H9 (cell line): ENCODE data around the gene ORMDL2. TPM values are rescaled to one million over a fixed set of nuclear protein-coding genes. Genes with fewer than 3 reads are reported as not detected.

ENCODE experiments used
- DNase-seq: peaks from one replicate; pipeline ENCODE4 v3.0.0-alpha.2; 2017
- H2AFZ ChIP-seq: one replicate; pipeline ENCODE4 v1.6.1; 2013; ENCODE audit warnings: mild to moderate bottlenecking, low read length, control low read depth, moderate library complexity
- H2AK5ac ChIP-seq: 2 replicates; pipeline ENCODE4 v1.6.1; 2013; ENCODE audit warnings: low read length, control low read depth, mixed read lengths; ENCODE audit not compliant: insufficient read length
- H2BK120ac ChIP-seq: one replicate; pipeline ENCODE4 v1.6.1; 2013; ENCODE audit warnings: low read depth, mild to moderate bottlenecking, low read length, control low read depth, inconsistent platforms; ENCODE audit not compliant: poor library complexity, severe bottlenecking
- H2BK12ac ChIP-seq: 2 replicates; pipeline ENCODE4 v1.6.1; 2013; ENCODE audit warnings: low read length, control low read depth, mixed read lengths, low read depth; ENCODE audit not compliant: insufficient read length
- H2BK15ac ChIP-seq: 2 replicates; pipeline ENCODE4 v1.6.1; 2013; ENCODE audit warnings: low read depth, low read length, control low read depth
- H2BK20ac ChIP-seq: one replicate; pipeline ENCODE4 v1.6.1; 2013; ENCODE audit warnings: low read depth, mild to moderate bottlenecking, low read length, control low read depth, inconsistent platforms; ENCODE audit not compliant: poor library complexity, severe bottlenecking
- H2BK5ac ChIP-seq: 2 replicates; pipeline ENCODE4 v1.6.1; 2013; ENCODE audit warnings: low read length, control low read depth, mixed read lengths; ENCODE audit not compliant: insufficient read length
- H3K14ac ChIP-seq: 2 replicates; pipeline ENCODE4 v1.6.1; 2013; ENCODE audit warnings: low read length, control low read depth; ENCODE audit not compliant: insufficient read depth
- H3K18ac ChIP-seq: 2 replicates; pipeline ENCODE4 v1.6.1; 2013; ENCODE audit warnings: low read depth, mild to moderate bottlenecking, mixed read lengths, low read length, control low read depth; ENCODE audit not compliant: insufficient read length
- H3K23ac ChIP-seq: 2 replicates; pipeline ENCODE4 v1.6.1; 2013; ENCODE audit warnings: low read length, control low read depth, mixed read lengths, low read depth; ENCODE audit not compliant: insufficient read length
- H3K23me2 ChIP-seq: 2 replicates; pipeline ENCODE4 v1.6.1; 2013; ENCODE audit warnings: low read depth, mild to moderate bottlenecking, mixed read lengths, low read length, control low read depth; ENCODE audit not compliant: insufficient read length, poor library complexity, severe bottlenecking
- H3K27ac ChIP-seq: 2 replicates; pipeline ENCODE4 v1.5.1; 2013; ENCODE audit warnings: low read length, control low read depth, mixed read lengths, low read depth; ENCODE audit not compliant: insufficient read length
- H3K27me3 ChIP-seq: 2 replicates; pipeline ENCODE4 v1.6.1; 2013; ENCODE audit warnings: low read length, control low read depth, inconsistent platforms; ENCODE audit not compliant: insufficient read depth
- H3K4ac ChIP-seq: 2 replicates; pipeline ENCODE4 v1.6.1; 2013; ENCODE audit warnings: low read depth, mild to moderate bottlenecking, control low read depth, inconsistent platforms, low read length, moderate library complexity
- H3K4me1 ChIP-seq: 2 replicates; pipeline ENCODE4 v1.6.1; 2013; ENCODE audit warnings: low read length, control low read depth, inconsistent platforms; ENCODE audit not compliant: insufficient read depth
- H3K4me2 ChIP-seq: 2 replicates; pipeline ENCODE4 v1.6.1; 2013; ENCODE audit warnings: low read length, control low read depth, mixed read lengths; ENCODE audit not compliant: insufficient read length, insufficient read depth
- H3K56ac ChIP-seq: 2 replicates; pipeline ENCODE4 v1.6.1; 2013; ENCODE audit warnings: low read depth, mild to moderate bottlenecking, mixed read lengths, low read length, control low read depth; ENCODE audit not compliant: insufficient read length
- H3K79me1 ChIP-seq: 2 replicates; pipeline ENCODE4 v1.6.1; 2013; ENCODE audit warnings: low read depth, mild to moderate bottlenecking, moderate library complexity, low read length, control low read depth, inconsistent platforms; ENCODE audit not compliant: insufficient read depth, poor library complexity, severe bottlenecking
- H3K79me2 ChIP-seq: 2 replicates; pipeline ENCODE4 v1.6.1; 2013; ENCODE audit warnings: low read length, control low read depth, inconsistent platforms; ENCODE audit not compliant: insufficient read depth
- H3K9ac ChIP-seq: 2 replicates; pipeline ENCODE4 v1.6.1; 2013; ENCODE audit warnings: low read length, control low read depth, mixed read lengths; ENCODE audit not compliant: insufficient read length; ENCODE audit errors: extremely low read depth
- H3K9me3 ChIP-seq: one replicate; pipeline ENCODE4 v1.6.1; 2013; ENCODE audit warnings: low read depth, low read length, inconsistent platforms; ENCODE audit not compliant: control insufficient read depth
- H3T11ph ChIP-seq: one replicate; pipeline ENCODE4 v1.6.1; 2013; ENCODE audit warnings: mild to moderate bottlenecking, low read length, control low read depth, inconsistent platforms
- H4K20me1 ChIP-seq: one replicate; pipeline ENCODE4 v1.6.1; 2013; ENCODE audit not compliant: control insufficient read depth, insufficient read length, insufficient read depth
- H4K5ac ChIP-seq: 2 replicates; pipeline ENCODE4 v1.6.1; 2013; ENCODE audit warnings: low read depth, mild to moderate bottlenecking, mixed read lengths, low read length, control low read depth; ENCODE audit not compliant: insufficient read length
- H4K8ac ChIP-seq: replicated peaks from 2 replicates; pipeline ENCODE4 v1.6.1; 2013; ENCODE audit warnings: low read length, control low read depth, mixed read lengths, low read depth; ENCODE audit not compliant: insufficient read length
- H4K91ac ChIP-seq: 2 replicates; pipeline ENCODE4 v1.6.1; 2013; ENCODE audit warnings: low read depth, mild to moderate bottlenecking, moderate library complexity, mixed read lengths, low read length, control low read depth; ENCODE audit not compliant: insufficient read length
- H3K27ac Mint-ChIP-seq, 3 experiments: 2 replicates in 2 of 3; 3 replicates in 1 of 3; pipeline ENCODE4 v1.8.0; 2020 to 2021; ENCODE audit warnings: mixed read lengths in 3 of 3, mild to moderate bottlenecking in 1 of 3, moderate library complexity in 1 of 3
- H3K27me3 Mint-ChIP-seq: 2 replicates; pipeline ENCODE4 v1.8.0; 2021; ENCODE audit warnings: low read depth, mild to moderate bottlenecking, moderate library complexity, mixed read lengths
- H3K36me3 Mint-ChIP-seq, 3 experiments: 2 replicates in 2 of 3; 3 replicates in 1 of 3; pipeline ENCODE4 v1.8.0; 2020 to 2021; ENCODE audit warnings: low read depth in 3 of 3, mixed read lengths in 3 of 3; ENCODE audit not compliant: insufficient read depth in 1 of 3
- H3K4me1 Mint-ChIP-seq, 2 experiments: 2 replicates each; pipeline ENCODE4 v1.8.0; 2020; ENCODE audit warnings: mixed read lengths in 2 of 2
- H3K4me3 Mint-ChIP-seq, 2 experiments: 2 replicates in 1 of 2; 3 replicates in 1 of 2; pipeline ENCODE4 v1.8.0; 2020 to 2021; ENCODE audit warnings: mild to moderate bottlenecking in 2 of 2, mixed read lengths in 2 of 2, moderate library complexity in 1 of 2
- H3K9me3 Mint-ChIP-seq, 2 experiments: 2 replicates in 1 of 2; 3 replicates in 1 of 2; pipeline ENCODE4 v1.8.0; 2020; ENCODE audit warnings: mild to moderate bottlenecking in 2 of 2, mixed read lengths in 2 of 2, moderate library complexity in 1 of 2
- CTCF ChIP-seq: fragments of 200-600 bp; sonication (generic); conservative IDR thresholded peaks from 3 replicates; pipeline ENCODE4 v1.8.0; 2021; ENCODE audit warnings: antibody characterized with exemption, mild to moderate bottlenecking
- WGBS: extraction: QIAGEN DNeasy Blood & Tissue Kit; methylation state at CpG from one replicate; pipeline ENCODE4 v1.1.7; 2013; ENCODE audit warnings: missing lambda C conversion rate, low lambda C conversion rate, mixed read lengths; ENCODE audit not compliant: insufficient read length; ENCODE audit errors: extremely low coverage; 5-methylcytosine and 5-hydroxymethylcytosine counted together
- total RNA-seq: library from RNA; stranded (reverse); gene quantifications from 2 replicates; pipeline ENCODE4 v1.2.1, GENCODE V29; 2021

Gene ORMDL2
- total RNA-seq, 1 experiment from 2014 or later = 51.3 TPM

DNA sequence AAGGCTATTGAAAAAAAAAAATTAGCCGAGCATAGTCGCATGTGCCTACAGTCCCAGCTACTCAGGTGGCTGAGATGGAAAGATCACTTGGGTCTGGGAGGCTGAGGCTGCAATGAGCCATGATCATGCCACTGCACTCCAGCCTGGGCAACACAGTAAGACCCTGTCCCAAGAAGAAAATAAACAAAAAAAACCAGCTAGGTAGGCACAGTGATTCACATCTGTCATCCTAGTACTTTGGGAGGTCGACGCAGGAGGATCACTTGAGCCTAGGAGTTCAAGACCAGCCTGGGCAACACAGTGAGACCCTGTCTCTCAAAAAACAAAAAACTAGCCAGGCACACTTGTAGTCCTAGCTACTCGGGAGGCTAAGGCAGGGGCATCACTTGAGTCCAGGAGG is 8.6 kb upstream of the ORMDL2 start:
- no peak for DNase-seq
- H4K20me1 ChIP-seq = no peaks in the 10 kb centered on the region
- no peak overlapping the region for H4K91ac ChIP-seq
- H3K27ac ChIP-seq = no peak overlapping the region
- H4K8ac ChIP-seq = no peak overlapping the region
- H2BK20ac ChIP-seq = no peak overlapping the region
- no peaks in the 10 kb centered on the region for H3K9me3 ChIP-seq
- H3K4me3 Mint-ChIP-seq = no peak overlapping the region
- H2AFZ ChIP-seq = no peak overlapping the region
- H3K4me1 Mint-ChIP-seq = peaks cover 25% of the 10 kb centered on the region in 2 experiments
- peaks cover 49% of the 10 kb centered on the region for H3K79me2 ChIP-seq
- H3K4ac ChIP-seq = no peak overlapping the region
- no peak for TF ChIP-seq CTCF
- no peak overlapping the region for H2BK120ac ChIP-seq
- no peak overlapping the region for H2BK5ac ChIP-seq
- H4K5ac ChIP-seq = no peak overlapping the region
- no peak overlapping the region for H3K23ac ChIP-seq
- no peak overlapping the region for H2BK15ac ChIP-seq
- H3K4me2 ChIP-seq = no peak overlapping the region
- H3K18ac ChIP-seq = no peak overlapping the region
- H3K27ac Mint-ChIP-seq = peak overlapping the region in 1 of 3 experiments; percentile 41; a peak in 1 of 7 replicates
- no peak overlapping the region for H3K9ac ChIP-seq
- H3K23me2 ChIP-seq = no peaks in the 10 kb centered on the region
- no CpG with 5 or more reads among the region's 5 CpGs for WGBS
- H2AK5ac ChIP-seq = no peak overlapping the region
- H3K56ac ChIP-seq = no peak overlapping the region
- peaks cover 18% of the 10 kb centered on the region for H3K79me1 ChIP-seq
- peaks cover 11 to 30% (median 29%) of the 10 kb centered on the region in 3 experiments; a peak in 6 of 7 replicates for H3K36me3 Mint-ChIP-seq
- H2BK12ac ChIP-seq = no peak overlapping the region
- no peak overlapping the region for H3K14ac ChIP-seq
- no peaks in the 10 kb centered on the region for H3K27me3 Mint-ChIP-seq
- H3K9me3 Mint-ChIP-seq = no peaks in the 10 kb centered on the region
- no peak overlapping the region for H3T11ph ChIP-seq
- peaks cover 6% of the 10 kb centered on the region; the same call in 1 of the 2 replicates for H3K4me1 ChIP-seq
- no peaks in the 10 kb centered on the region for H3K27me3 ChIP-seq
